Uterus (tissue), 2 donors: ENCODE results near the gene ABCB6.

Source experiments
- CTCF ChIP-seq, 4 experiments: fragments of 200-600 bp in 2 of 4; fragments of 450-650 bp in 2 of 4; sonication (generic) in 2 of 4; IDR thresholded peaks; one replicate each; pipeline ENCODE4 v1.5.1; 2016 to 2019; ENCODE audit warnings: antibody characterized with exemption in 4 of 4, mild to moderate bottlenecking in 2 of 4, moderate library complexity in 1 of 4
- POLR2A ChIP-seq, 2 donors: fragments of 450-650 bp; IDR thresholded peaks; one replicate each; pipeline ENCODE4 v1.6.1; 2016; ENCODE audit warnings: antibody characterized with exemption in 2 of 2, mild to moderate bottlenecking in 1 of 2, moderate library complexity in 1 of 2

GRCh38 chr2:219182331-219183150, 36.2 kb downstream of the ABCB6 start:
- TF ChIP-seq CTCF (IDR thresholded peaks at IDR 0.05) (no peak), POLR2A (IDR thresholded peaks at IDR 0.05) (no peak)
